WERI-Rb-1 (cell line): ENCODE data around the gene ASIC2.
"Not testable (repeated sequence)": the region's sequence is repeated elsewhere in the genome, so short reads cannot be mapped to it uniquely, and the experiment has no call there.

Experiments
- DNase-seq: peaks from one replicate; pipeline ENCODE4 v3.0.0-alpha.2; 2020
- H3K27ac ChIP-seq: fragments of 250-450 bp; sonication (Bioruptor Pico); 2 replicates; pipeline ENCODE4 v1.5.1; 2020; ENCODE audit warnings: mild to moderate bottlenecking, moderate library complexity
- H3K27me3 ChIP-seq: fragments of 250-450 bp; sonication (Bioruptor Pico); 2 replicates; pipeline ENCODE4 v1.5.1; 2021; ENCODE audit warnings: mild to moderate bottlenecking, low read depth, moderate library complexity; ENCODE audit not compliant: insufficient read depth, severe bottlenecking
- H3K36me3 ChIP-seq: fragments of 250-450 bp; sonication (Bioruptor Pico); 2 replicates; pipeline ENCODE4 v1.5.1; 2020; ENCODE audit warnings: mild to moderate bottlenecking, moderate library complexity
- H3K4me3 ChIP-seq: 2 replicates; pipeline ENCODE4 v1.5.1; 2011; ENCODE audit warnings: low read depth, mild to moderate bottlenecking, control low read depth, low read length
- H3K9me3 ChIP-seq: fragments of 250-450 bp; sonication (Bioruptor Pico); 2 replicates; pipeline ENCODE4 v1.5.1; 2021; ENCODE audit warnings: mild to moderate bottlenecking, moderate library complexity; ENCODE audit not compliant: severe bottlenecking
- TF ChIP-seq, protein P1 (sequence below): IDR thresholded peaks from 2 replicates; pipeline ENCODE4 v1.5.1; 2011; ENCODE audit warnings: low read depth, mild to moderate bottlenecking, control low read depth, inconsistent platforms, low read length

ASIC2 gene

DNA sequence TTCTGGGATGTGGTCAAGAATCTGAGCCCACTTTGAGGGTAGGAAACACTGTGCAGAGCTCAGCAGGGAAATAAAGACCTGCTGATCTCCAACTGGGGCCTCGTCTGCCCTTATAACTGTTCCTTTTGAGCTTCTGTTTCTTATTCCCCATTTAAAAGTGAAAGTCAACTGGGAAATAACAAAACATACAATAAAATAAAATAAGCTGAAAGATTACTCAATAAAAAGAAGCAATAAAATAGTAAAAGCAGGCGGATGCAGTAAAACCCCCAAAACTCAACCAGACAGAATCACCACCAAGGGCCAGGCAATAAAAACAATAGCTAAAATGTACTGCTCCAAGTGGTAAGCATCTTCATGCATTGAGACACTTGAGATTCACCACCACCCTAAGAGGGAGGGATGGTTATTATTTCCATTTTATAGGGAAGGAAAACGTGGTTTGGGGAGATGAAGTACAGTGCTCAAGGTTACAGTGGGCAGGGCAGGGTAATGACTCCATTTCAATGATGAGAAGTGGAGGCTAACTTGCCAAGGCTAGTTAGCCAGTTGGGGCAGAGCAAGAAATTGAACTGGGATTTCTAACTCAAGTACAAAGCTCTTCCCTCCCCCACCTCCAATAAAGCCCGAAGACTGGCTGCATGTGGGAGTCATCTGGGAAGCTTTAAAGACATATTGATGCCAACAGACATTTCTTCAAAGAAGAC lies 307.9 kb downstream of the ASIC2 start:
- no peaks in the 10 kb centered on the region for H3K36me3 ChIP-seq
- no peak overlapping the region for H3K4me3 ChIP-seq
- H3K9me3 ChIP-seq, result peaks cover 29% of the 10 kb centered on the region
- DNase-seq, result no peak
- TF ChIP-seq, protein P1, sequence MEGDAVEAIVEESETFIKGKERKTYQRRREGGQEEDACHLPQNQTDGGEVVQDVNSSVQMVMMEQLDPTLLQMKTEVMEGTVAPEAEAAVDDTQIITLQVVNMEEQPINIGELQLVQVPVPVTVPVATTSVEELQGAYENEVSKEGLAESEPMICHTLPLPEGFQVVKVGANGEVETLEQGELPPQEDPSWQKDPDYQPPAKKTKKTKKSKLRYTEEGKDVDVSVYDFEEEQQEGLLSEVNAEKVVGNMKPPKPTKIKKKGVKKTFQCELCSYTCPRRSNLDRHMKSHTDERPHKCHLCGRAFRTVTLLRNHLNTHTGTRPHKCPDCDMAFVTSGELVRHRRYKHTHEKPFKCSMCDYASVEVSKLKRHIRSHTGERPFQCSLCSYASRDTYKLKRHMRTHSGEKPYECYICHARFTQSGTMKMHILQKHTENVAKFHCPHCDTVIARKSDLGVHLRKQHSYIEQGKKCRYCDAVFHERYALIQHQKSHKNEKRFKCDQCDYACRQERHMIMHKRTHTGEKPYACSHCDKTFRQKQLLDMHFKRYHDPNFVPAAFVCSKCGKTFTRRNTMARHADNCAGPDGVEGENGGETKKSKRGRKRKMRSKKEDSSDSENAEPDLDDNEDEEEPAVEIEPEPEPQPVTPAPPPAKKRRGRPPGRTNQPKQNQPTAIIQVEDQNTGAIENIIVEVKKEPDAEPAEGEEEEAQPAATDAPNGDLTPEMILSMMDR, result no peak
- peaks cover 42% of the 10 kb centered on the region for H3K27me3 ChIP-seq
- no peak overlapping the region for H3K27ac ChIP-seq

GRCh38 chr17:32981611-32982010 lies 311.5 kb downstream of the ASIC2 start:
- not testable (repeated sequence) for H3K4me3 ChIP-seq, H3K36me3 ChIP-seq, H3K27ac ChIP-seq, DNase-seq
- Histone ChIP-seq H3K9me3 (peaks cover 16% of the 10 kb centered on the region), H3K27me3 (peaks cover 39% of the 10 kb centered on the region)

DNA sequence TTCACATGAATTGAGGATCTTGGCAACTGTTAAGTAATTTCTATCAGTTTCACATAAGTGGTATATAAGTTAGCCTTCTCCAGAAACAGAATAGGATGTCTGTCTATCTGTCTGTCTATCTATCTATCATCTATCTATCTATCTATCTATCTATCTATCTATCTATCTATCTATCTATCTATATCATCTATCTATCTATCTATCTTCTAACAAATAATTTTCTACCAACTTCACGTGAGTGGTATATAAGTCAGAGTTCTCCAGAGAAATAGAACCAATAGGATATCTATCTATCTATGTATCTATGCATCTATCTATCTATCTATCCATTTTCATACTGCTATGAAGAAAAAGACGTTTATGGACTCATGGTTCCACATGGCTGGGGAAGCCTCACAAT lies 312.9 kb downstream of the ASIC2 start:
- Histone ChIP-seq H3K4me3 (no peak overlapping the region), H3K27ac (no peak overlapping the region), H3K36me3 (no peaks in the 10 kb centered on the region), H3K9me3 (peaks cover 16% of the 10 kb centered on the region), H3K27me3 (peaks cover 45% of the 10 kb centered on the region)
- DNase-seq, result no peak
- TF ChIP-seq, protein P1, result no peak

DNA sequence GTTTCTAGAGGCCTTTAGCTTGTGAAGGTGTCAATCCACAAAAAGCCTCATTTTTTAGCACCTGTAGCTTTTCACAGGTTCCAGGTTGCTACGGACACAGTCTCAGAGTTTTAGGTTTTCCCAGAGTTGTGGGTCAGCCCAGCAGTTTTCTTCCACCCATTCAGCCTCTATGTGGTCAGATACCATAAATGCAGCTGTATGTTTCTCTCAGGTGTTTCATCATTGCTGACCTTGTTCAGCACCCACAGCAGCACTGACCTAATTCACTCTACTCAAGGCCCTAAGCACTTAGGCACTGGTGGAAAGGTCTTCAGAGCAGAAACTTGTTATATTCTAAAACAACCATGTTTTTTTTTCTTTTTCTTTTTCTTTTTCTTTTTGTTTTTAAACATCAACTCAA lies 316.5 kb downstream of the ASIC2 start:
- Histone ChIP-seq H3K9me3 (peaks cover 8% of the 10 kb centered on the region), H3K27me3 (peaks cover 32% of the 10 kb centered on the region), H3K36me3 (no peaks in the 10 kb centered on the region), H3K4me3 (no peak overlapping the region), H3K27ac (no peak overlapping the region)
- no peak for DNase-seq
- TF ChIP-seq, protein P1, result no peak

DNA sequence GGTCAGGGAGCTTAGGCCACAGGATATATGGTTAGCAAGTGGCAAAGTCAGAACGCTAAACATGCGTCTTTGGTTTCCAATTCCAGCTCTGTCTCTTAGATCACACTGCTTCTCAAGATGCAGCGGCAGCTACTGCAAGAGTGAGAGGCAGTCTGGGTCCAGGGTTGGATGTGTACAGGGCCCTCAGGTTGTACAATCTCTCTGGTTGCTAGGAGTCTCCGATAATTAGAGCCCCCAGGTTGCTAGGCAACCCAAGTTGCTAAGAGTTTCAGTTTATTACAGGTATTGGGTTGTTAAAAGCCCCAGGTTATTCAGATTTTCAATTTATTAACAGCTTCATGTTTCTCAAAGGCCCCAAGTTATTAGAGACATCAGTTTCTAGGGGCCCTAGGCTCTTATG lies 317.0 kb downstream of the ASIC2 start:
- peaks cover 3% of the 10 kb centered on the region for H3K9me3 ChIP-seq
- no peaks in the 10 kb centered on the region for H3K36me3 ChIP-seq
- no peak overlapping the region for H3K4me3 ChIP-seq
- TF ChIP-seq, protein P1, result no peak
- H3K27ac ChIP-seq, result no peak overlapping the region
- H3K27me3 ChIP-seq, result peaks cover 35% of the 10 kb centered on the region
- DNase-seq, result no peak

- H3K27me3 ChIP-seq, result peaks cover 29% of the 10 kb centered on the region
- H3K36me3 ChIP-seq, result no peaks in the 10 kb centered on the region
- H3K9me3 ChIP-seq, result no peaks in the 10 kb centered on the region
- H3K27ac ChIP-seq, result no peak overlapping the region
- no peak for DNase-seq
- no peak overlapping the region for H3K4me3 ChIP-seq
- TF ChIP-seq, protein P1, result no peak
These were observed 321.9 kb downstream of the ASIC2 start for GRCh38 chr17:32971171-32971570.
